Right ventricle myocardium inferior (tissue), 1 donor: Measurements from ENCODE around the gene GRIK2. TPM values are rescaled to one million over a fixed set of nuclear protein-coding genes. Genes with fewer than 3 reads are reported as not detected.
"Not testable (repeated sequence)": the region's sequence is repeated elsewhere in the genome, so short reads cannot be mapped to it uniquely, and the experiment has no call there.

Experiments
- ATAC-seq: fragments of 200-7000 bp; cut with Tn5 transposase; one replicate; pipeline ENCODE4 v1.9.1; 2020; ENCODE audit warnings: mild to moderate bottlenecking, moderate library complexity
- DNase-seq: peaks from one replicate; pipeline ENCODE4 v3.0.0; 2021; ENCODE audit errors: missing footprints
- intact Hi-C: fragments of 100-400 bp; cut with DNase I; formaldehyde crosslinking; loops from one replicate; pipeline ENCODE4 v1.11.0; 2022
- long read RNA-seq: library from polyadenylated mRNA; unstranded; transcript quantifications from one replicate; pipeline ENCODE4 v2.0.0, GENCODE V29; 2021
- total RNA-seq: library from RNA; stranded (reverse); fragmentation: NEBNext Ultra II Directional; extraction: Animal tissue kit (Norgen Biotek cat#: 25700); gene quantifications from one replicate; pipeline ENCODE4 v1.2.1, GENCODE V29; 2021
- donor health status: DM: no; HTN: yes; CAD: no; lungs with severe emphysema.

The GRIK2 gene
- total RNA-seq: 2.7 TPM
- long read RNA-seq: 0 reads

- ATAC-seq: peak; percentile 64
- peak; percentile 49 for DNase-seq
- intact Hi-C loops: loop anchor here (10.0 kb wide), 1 partner anchor 351 kb away; no protein-coding TSS in a partner anchor
These were observed at the start of gene GRIK2 for GRCh38 chr6:101393251-101393828. GRIK2 (plus strand) TSS chr6:101393708.

- DNase-seq: no peak
- no peak for ATAC-seq
- intact Hi-C loops: no loop called here
These were observed 48.6 kb upstream of the GRIK2 start for GRCh38 chr6:101344885-101345284.

- no peak for ATAC-seq
- intact Hi-C loops: no loop called here
- no peak for DNase-seq
These were observed 44.7 kb upstream of the GRIK2 start for GRCh38 chr6:101348816-101349215.

DNA sequence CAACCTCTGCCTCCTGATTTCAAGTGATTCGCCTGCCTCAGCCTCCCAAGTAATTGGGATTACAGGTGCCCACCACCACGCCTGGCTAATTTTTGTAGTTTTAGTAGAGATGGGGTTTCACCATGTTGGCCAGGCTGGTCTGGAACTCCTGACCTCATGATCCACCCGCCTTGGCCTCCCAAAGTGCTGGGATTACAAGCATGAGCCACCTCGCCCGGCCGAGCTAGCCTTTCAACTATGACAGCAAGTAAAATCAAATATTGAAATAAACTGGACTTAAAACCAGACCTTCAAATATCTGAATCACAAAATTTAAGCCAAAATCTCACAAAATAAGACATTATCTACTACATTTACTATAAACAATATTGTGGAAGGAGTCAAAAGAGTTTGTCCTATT is 42.9 kb upstream of the GRIK2 start:
- intact Hi-C loops, ATAC-seq, DNase-seq: not testable (repeated sequence)

DNA sequence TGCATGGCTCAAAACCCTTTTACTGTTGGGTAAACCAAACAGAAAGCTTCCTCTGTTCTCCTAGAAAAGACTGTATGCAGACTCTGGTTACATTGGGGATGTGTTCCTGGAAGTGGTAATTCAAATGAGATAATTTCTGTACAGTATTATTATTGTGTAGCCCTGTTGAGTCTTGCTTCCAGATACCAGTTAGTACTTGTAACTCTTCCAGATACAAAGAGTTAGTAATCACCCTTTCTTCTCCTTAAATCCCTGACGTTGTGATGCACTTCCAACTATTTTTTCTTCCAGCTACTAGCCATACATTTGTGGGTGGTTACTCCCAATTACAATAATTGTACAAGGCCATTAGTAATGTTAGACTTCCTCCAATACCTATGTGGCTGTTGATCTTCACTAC is 42.3 kb upstream of the GRIK2 start:
- DNase-seq (no peak), ATAC-seq (no peak)
- intact Hi-C loops: no loop called here

DNA sequence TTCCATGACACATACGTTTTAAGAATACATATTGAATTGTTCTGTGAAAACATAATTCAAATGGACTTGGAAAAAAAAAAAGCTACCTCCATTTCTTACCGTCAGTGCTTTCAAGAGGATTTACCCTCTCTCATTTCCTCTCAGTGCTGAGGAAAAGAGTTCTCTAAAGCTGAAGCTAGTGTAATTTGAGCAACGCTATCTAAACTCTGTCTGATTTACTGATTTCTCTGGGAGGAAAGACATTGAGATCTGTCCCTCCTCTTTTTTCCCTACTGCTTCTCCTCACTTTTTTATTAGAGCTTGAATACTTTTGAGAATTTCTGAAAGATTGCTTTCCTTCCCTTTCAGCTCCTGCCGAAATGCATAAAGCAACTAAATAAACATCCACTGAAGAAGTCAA is 41.2 kb upstream of the GRIK2 start:
- intact Hi-C loops: no loop called here
- no peak for DNase-seq
- ATAC-seq: no peak

DNA sequence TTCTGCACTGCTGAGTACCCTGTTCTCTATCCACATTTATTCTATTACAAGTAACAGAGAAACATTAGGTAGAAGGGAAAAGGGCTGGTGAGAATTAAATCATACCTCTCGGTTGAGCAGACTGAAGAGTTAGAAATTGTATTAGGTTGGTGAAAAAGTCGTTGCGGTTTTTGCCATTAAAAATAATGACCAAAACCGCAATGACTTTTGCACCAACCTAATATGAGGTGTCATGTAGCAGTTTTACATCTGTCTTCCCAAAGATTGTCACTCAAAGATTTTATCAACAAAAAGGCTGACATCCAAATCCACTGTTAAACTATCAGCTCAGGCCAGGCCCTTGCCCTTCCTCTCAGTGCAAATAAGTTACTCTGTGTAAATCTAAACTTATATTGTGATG is 28.3 kb upstream of the GRIK2 start:
- intact Hi-C loops: no loop called here
- DNase-seq: no peak
- ATAC-seq: no peak

DNA sequence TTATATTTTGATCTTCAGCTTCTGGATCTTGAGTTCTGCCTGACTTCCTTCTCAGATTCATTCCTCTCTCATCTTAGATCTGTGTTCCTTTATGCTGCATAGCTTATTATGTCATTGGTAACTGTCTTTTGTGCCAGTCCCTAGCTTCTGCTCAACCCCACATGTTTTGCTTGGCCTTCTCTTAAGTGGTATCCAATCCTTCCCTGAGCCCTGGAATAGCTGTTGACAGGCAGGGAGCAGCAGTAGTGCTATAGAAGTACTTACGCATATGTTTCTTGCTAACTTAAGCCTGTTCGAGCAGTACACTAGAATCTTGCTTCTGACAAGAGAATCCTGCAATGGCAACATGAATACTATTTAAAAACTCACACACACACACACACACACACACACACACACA is 13.6 kb upstream of the GRIK2 start:
- no peak for ATAC-seq
- DNase-seq: no peak
- intact Hi-C loops: no loop called here

GRCh38 chr6:101380897-101381630 is 12.4 kb upstream of the GRIK2 start:
- no peak for DNase-seq
- ATAC-seq: no peak
- intact Hi-C loops: no loop called here

DNA sequence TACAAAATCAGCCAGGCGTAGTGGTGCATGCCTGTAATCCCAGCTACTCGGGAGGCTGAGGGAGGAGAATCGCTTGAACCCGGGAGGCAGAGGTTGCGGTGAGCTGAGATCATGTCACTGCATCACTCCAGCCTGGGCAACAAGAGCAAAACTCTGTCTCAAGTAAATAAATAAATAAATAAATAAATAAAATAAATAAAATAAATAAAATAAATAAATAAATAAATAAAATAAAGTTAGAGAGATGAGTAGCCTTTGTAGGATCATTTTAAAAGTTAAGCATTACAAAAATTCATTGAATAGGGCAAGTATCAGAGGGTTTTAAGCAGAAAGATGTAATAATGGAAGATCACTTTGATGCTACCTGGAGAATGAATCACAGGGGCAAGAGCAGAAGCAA is 9.8 kb upstream of the GRIK2 start:
- DNase-seq, ATAC-seq, intact Hi-C loops: not testable (repeated sequence)

GRCh38 chr6:101386982-101387381 is 6.5 kb upstream of the GRIK2 start:
- no peak for ATAC-seq
- intact Hi-C loops: no loop called here
- no peak for DNase-seq

DNA sequence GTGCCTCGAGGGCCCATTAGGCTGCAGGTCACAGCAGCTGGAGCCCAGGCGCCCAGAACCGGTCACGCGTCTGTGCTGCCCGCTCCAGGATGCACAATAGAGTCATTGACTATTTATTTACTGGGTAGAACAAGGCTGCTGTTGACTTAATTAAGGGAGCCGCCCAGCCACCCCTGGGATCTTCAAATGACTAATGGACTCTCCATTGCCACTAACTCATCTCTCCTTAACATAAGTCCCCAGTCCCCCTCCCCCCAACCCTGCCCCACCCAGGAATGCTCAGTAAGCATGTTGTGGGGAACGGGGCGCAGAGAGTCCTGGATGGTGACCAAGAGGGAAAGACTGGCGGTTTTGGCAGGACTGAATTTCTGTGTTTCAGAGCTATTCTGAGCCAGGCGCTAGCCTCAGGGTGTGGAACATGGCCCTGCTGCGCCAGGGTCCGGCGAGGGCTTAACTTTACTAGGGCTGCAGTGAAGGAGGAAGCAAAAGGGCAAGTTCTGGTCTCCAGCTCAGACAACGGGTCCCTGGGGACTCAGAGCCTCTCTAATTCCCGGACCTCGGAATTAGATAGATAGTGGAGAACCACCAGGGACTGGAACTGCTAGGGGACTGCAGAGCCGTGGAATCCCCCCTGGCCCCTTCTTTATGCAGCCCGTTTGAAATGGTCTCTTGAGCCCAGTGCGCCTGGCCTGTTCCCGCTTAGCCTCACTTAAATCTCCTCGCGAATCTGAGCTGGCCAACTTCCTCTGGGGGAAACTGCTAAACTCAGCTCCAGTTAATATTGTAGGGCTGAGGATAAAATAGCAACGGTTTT is 1.5 kb upstream of the GRIK2 start:
- DNase-seq: no peak
- no peak for ATAC-seq
- intact Hi-C loops: loop anchor here (10.0 kb wide), 1 partner anchor 353 kb away; no protein-coding TSS in a partner anchor

- DNase-seq: no peak
- ATAC-seq: no peak
- intact Hi-C loops: loop anchor here (10.0 kb wide), 1 partner anchor 352 kb away; no protein-coding TSS in a partner anchor
These were observed 800 bp upstream of the GRIK2 start for GRCh38 chr6:101392586-101393230.

DNA sequence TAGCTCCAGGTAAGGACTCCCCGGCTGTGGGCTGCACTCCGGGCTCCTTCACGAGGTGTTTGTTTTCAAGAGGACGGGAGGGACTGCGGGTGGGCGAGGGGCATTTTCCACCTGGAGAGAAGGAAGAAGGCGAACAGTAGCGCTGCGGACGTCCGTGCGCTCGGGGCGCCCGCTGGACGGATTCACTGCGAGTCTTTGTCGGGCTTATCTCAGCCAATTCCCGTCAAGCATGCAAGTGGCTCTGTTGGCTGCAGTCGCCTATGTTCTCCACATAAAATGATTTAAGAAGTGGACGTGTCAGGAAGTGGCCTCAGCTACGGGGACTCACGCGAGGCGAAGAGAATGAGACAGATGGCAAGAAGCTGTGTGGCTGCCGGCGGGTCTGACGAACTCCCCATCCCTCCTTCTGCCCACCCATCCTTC is 332 bp downstream of the GRIK2 start:
- ATAC-seq (peak; percentile 44), DNase-seq (no peak)
- intact Hi-C loops: loop anchor here (10.0 kb wide), 1 partner anchor 351 kb away; no protein-coding TSS in a partner anchor

GRCh38 chr6:101394936-101395335 is 1.4 kb downstream of the GRIK2 start:
- ATAC-seq (no peak), DNase-seq (no peak)
- intact Hi-C loops: loop anchor here (10.0 kb wide), 1 partner anchor 350 kb away; no protein-coding TSS in a partner anchor

DNA sequence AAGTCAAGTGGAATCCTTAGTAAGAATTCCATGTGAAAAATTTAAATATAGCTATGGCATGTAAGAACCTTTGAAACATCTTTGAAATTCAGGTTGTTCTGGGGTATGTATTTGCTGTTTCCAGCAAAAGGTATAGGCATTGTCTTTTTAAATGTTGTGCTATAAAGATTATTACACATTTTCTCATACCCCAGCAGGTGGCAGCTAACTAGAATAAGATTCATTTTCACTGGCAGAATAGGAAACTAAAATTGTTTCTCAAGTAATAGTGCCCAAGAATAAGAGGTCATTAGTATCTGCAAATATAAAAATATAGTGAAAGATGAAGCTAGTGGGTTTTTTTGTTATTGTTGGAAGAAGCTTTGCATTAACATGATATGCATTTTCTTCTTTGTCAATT is 1.8 kb downstream of the GRIK2 start:
- no peak for ATAC-seq
- DNase-seq: no peak
- intact Hi-C loops: loop anchor here (10.0 kb wide), 1 partner anchor 349 kb away; no protein-coding TSS in a partner anchor

- no peak for ATAC-seq
- intact Hi-C loops: loop anchor here (10.0 kb wide), 1 partner anchor 348 kb away; no protein-coding TSS in a partner anchor
- DNase-seq: no peak
These were observed 3.2 kb downstream of the GRIK2 start for GRCh38 chr6:101396548-101397173.

GRCh38 chr6:101397199-101397598 is 3.7 kb downstream of the GRIK2 start:
- DNase-seq (no peak), ATAC-seq (no peak)
- intact Hi-C loops: loop anchor here (10.0 kb wide), 1 partner anchor 348 kb away; no protein-coding TSS in a partner anchor
